HCT116 (cell line): ENCODE data around the gene SLC22A23.

ENCODE experiments used
- CTCF ChIP-seq, 3 experiments: fragments of 200-600 bp in 1 of 3; sonication (generic) in 1 of 3; IDR thresholded peaks in 2 of 3; conservative IDR thresholded peaks in 1 of 3; 2 replicates each; pipeline ENCODE4 v1.5.1; 2012 to 2017; ENCODE audit warnings: low read depth in 2 of 3, low read length in 2 of 3, antibody characterized with exemption in 1 of 3, borderline replicate concordance in 1 of 3, control low read depth in 1 of 3, mild to moderate bottlenecking in 1 of 3, mixed read lengths in 1 of 3, mixed run types in 1 of 3, moderate library complexity in 1 of 3; ENCODE audit not compliant: insufficient read depth in 1 of 3
- POLR2A ChIP-seq: IDR thresholded peaks from 2 replicates; pipeline ENCODE4 v1.7.0; 2011; ENCODE audit warnings: borderline replicate concordance; ENCODE audit not compliant: insufficient read depth, insufficient read length; ENCODE audit errors: extremely low read depth
- REST ChIP-seq: IDR thresholded peaks from 2 replicates; pipeline ENCODE4 v1.6.1; 2012; ENCODE audit warnings: low read depth
- TCF7L2 ChIP-seq: IDR thresholded peaks from 2 replicates; pipeline ENCODE4 v1.7.0; 2011; ENCODE audit warnings: borderline replicate concordance, inconsistent platforms; ENCODE audit not compliant: insufficient read depth, insufficient read length; ENCODE audit errors: extremely low read depth
- YY1 ChIP-seq: IDR thresholded peaks from 2 replicates; pipeline ENCODE4 v1.6.1; 2011; ENCODE audit warnings: low read length, low read depth, moderate library complexity, mild to moderate bottlenecking; ENCODE audit not compliant: insufficient replicate concordance; ENCODE audit errors: extremely low read depth
- TF ChIP-seq, protein P1 (sequence below): IDR thresholded peaks from 2 replicates; pipeline ENCODE4 v1.6.1; 2011; ENCODE audit warnings: mild to moderate bottlenecking, low read length, moderate library complexity; ENCODE audit not compliant: insufficient replicate concordance; ENCODE audit errors: extremely low read depth

DNA sequence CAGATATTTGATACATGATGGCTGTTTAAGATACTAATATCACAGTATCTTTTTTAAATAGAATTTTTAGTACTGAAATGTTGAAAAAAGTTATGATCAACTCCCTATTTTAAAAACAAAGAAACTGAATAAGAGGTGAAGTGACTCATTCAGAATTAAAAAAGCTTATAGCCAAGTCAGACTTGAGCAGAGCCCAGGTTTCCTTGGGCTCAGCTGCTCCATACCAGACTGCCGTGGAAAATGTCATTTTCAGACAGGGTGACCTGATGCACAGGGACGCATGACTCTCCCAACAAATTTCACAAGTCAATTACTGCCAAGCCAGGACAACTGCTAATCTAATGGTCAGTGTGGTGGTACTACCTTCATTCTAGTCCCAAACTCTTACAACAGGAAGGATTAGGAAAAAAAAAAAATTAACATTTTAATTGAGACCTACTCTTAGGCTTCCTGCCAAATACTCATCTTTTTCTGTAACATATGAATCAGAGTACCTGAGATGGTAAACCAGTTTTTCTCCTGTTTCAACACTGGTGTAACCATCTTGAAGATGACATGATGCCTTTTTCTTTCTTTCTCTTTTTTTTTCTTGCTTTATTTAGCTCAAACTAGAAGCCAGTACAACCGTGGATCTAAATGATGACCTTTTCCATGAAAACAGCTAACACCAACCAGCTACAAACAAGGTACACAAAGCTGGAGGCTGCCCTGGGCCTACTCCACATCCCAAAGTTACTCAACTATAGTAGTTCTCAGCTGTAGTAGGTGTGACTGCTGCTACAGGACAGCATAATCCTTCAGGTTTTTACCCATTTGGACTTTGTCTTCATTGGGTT lies 30.5 kb downstream of the SLC22A23 start:
- TF ChIP-seq REST (no peak), YY1 (no peak), TCF7L2 (no peak), POLR2A (no peak), CTCF (IDR thresholded peaks at IDR 0.05 in 2 of 3, conservative IDR thresholded peaks at IDR 0.05 in 1 of 3; ENCODE audit: borderline replicate concordance in 1 of 3, insufficient read depth in 1 of 3, low read depth in 2 of 3, low read length in 2 of 3) (no peak)
- TF ChIP-seq, protein P1, sequence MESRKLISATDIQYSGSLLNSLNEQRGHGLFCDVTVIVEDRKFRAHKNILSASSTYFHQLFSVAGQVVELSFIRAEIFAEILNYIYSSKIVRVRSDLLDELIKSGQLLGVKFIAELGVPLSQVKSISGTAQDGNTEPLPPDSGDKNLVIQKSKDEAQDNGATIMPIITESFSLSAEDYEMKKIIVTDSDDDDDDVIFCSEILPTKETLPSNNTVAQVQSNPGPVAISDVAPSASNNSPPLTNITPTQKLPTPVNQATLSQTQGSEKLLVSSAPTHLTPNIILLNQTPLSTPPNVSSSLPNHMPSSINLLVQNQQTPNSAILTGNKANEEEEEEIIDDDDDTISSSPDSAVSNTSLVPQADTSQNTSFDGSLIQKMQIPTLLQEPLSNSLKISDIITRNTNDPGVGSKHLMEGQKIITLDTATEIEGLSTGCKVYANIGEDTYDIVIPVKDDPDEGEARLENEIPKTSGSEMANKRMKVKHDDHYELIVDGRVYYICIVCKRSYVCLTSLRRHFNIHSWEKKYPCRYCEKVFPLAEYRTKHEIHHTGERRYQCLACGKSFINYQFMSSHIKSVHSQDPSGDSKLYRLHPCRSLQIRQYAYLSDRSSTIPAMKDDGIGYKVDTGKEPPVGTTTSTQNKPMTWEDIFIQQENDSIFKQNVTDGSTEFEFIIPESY, result no peak
